Measurements from ENCODE around the gene FAM185A. TPM values are rescaled to one million over a fixed set of nuclear protein-coding genes. Genes with fewer than 3 reads are reported as not detected.
"Not testable (repeated sequence)": the region's sequence is repeated elsewhere in the genome, so short reads cannot be mapped to it uniquely, and the experiment has no call there.

FAM185A gene
- total RNA-seq, 4 donors from 2014 or later = 12.7 to 20.2 (median 17.4) TPM

GRCh38 chr7:102795987-102796595 is 47.3 kb downstream of the FAM185A start:
- H3K36me3 ChIP-seq; H3K9me3 ChIP-seq; H3K27ac ChIP-seq; H3K4me1 ChIP-seq; H3K4me3 ChIP-seq; DNase-seq; intact Hi-C loops (cut with DNase I; ENCODE audit: low total_unique reads); in situ Hi-C loops (cut with MboI; ENCODE audit: low pct_ligation_motif_present in 1 of 4, low pct_unique_long_range_greater_than_20kb in 1 of 4, low sequenced_read_pairs in 3 of 4); H3K27me3 ChIP-seq: not testable (repeated sequence)
- WGBS, 2 donors (ENCODE audit: low coverage in 1 of 2) = 97% methylated on average over 3 of the region's 6 CpGs; no CpG with 5 or more reads in 1 of the 2 donors

- Histone ChIP-seq H3K36me3 (no peaks in the 10 kb centered on the region), H3K4me1 (no peaks in the 10 kb centered on the region), H3K27ac (no peak overlapping the region), H3K27me3 (no peaks in the 10 kb centered on the region), H3K9me3 (no peaks in the 10 kb centered on the region), H3K4me3 (no peak overlapping the region)
- intact Hi-C loops (cut with DNase I; ENCODE audit: low total_unique reads) (no loop called here), in situ Hi-C loops (cut with MboI; ENCODE audit: low pct_ligation_motif_present in 1 of 4, low pct_unique_long_range_greater_than_20kb in 1 of 4, low sequenced_read_pairs in 3 of 4) (no loop called here)
- WGBS, 2 donors (ENCODE audit: low coverage in 1 of 2) = 83 to 84% methylated on average over 7 of the region's 7 CpGs
- TF ChIP-seq EP300 (IDR thresholded peaks at IDR 0.05; ENCODE audit: low read depth) (no peak), POLR2A (IDR thresholded peaks at IDR 0.05) (no peak), CTCF (IDR thresholded peaks at IDR 0.05) (no peak), POLR2AphosphoS5 (IDR thresholded peaks at IDR 0.05) (no peak)
- no peak for DNase-seq
Observed at GRCh38 chr7:102806613-102807012, 57.8 kb downstream of the FAM185A start.

GRCh38 chr7:102810916-102811315 is 62.1 kb downstream of the FAM185A start:
- DNase-seq = no peak
- Histone ChIP-seq H3K36me3 (no peaks in the 10 kb centered on the region), H3K27me3 (no peaks in the 10 kb centered on the region), H3K4me3 (no peak overlapping the region), H3K27ac (no peak overlapping the region), H3K4me1 (no peaks in the 10 kb centered on the region), H3K9me3 (no peaks in the 10 kb centered on the region)
- intact Hi-C loops (cut with DNase I; ENCODE audit: low total_unique reads) (no loop called here), in situ Hi-C loops (cut with MboI; ENCODE audit: low pct_ligation_motif_present in 1 of 4, low pct_unique_long_range_greater_than_20kb in 1 of 4, low sequenced_read_pairs in 3 of 4) (no loop called here)
- TF ChIP-seq EP300 (IDR thresholded peaks at IDR 0.05; ENCODE audit: low read depth) (no peak), POLR2AphosphoS5 (IDR thresholded peaks at IDR 0.05) (no peak), POLR2A (IDR thresholded peaks at IDR 0.05) (no peak), CTCF (IDR thresholded peaks at IDR 0.05) (no peak)

- no peaks in the 10 kb centered on the region for H3K9me3 ChIP-seq
- TF ChIP-seq EP300 (IDR thresholded peaks at IDR 0.05; ENCODE audit: low read depth) = no peak
- TF ChIP-seq POLR2AphosphoS5 (IDR thresholded peaks at IDR 0.05) = no peak
- no peak for TF ChIP-seq CTCF (IDR thresholded peaks at IDR 0.05)
- no peak for TF ChIP-seq POLR2A (IDR thresholded peaks at IDR 0.05)
- H3K27ac ChIP-seq = no peak overlapping the region
- intact Hi-C loops (cut with DNase I; ENCODE audit: low total_unique reads) (no loop called here), in situ Hi-C loops (cut with MboI; ENCODE audit: low pct_ligation_motif_present in 1 of 4, low pct_unique_long_range_greater_than_20kb in 1 of 4, low sequenced_read_pairs in 3 of 4) (no loop called here)
- H3K36me3 ChIP-seq = no peaks in the 10 kb centered on the region
- 75 to 78% methylated on average over 8 of the region's 8 CpGs for WGBS, 2 donors (ENCODE audit: low coverage in 1 of 2)
- no peak overlapping the region for H3K4me3 ChIP-seq
- no peaks in the 10 kb centered on the region for H3K4me1 ChIP-seq
- no peak for DNase-seq
- H3K27me3 ChIP-seq = no peaks in the 10 kb centered on the region
Observed at GRCh38 chr7:102811942-102812678, 63.3 kb downstream of the FAM185A start.
